GM21619 (cell line): ENCODE data around the gene CEBPB.
"Not testable (repeated sequence)": the region's sequence is repeated elsewhere in the genome, so short reads cannot be mapped to it uniquely, and the experiment has no call there.

Experiments
- ATAC-seq: cut with Tn5 transposase; IDR thresholded peaks from one replicate; pipeline ENCODE4 v1.9.1; 2021; ENCODE audit not compliant: unreplicated experiment

CEBPB gene

DNA sequence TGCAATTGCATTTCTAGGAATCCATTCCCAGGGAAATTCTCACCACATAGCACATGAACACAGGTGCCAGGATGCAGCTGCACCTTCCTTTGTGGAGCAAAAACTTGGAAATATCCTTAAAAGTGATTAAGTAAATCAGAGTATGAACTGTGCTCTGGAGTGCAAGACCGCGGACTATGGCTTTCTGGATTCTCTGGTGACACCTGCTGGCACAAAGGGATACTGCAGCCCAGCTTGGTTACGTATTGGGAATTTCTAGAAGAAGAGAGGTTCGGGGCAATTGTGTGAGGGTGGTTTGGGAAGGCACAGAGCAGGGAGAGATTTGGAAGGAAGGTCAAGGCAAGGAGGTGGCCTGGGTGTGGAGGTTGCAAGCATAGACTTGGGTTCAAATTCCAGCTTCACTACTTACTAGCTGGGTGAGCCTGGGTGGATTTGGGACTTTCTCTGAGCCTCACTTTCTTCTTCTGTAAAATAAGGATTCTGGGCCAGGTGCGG is 21.3 kb upstream of the CEBPB start:
- ATAC-seq, result no peak

DNA sequence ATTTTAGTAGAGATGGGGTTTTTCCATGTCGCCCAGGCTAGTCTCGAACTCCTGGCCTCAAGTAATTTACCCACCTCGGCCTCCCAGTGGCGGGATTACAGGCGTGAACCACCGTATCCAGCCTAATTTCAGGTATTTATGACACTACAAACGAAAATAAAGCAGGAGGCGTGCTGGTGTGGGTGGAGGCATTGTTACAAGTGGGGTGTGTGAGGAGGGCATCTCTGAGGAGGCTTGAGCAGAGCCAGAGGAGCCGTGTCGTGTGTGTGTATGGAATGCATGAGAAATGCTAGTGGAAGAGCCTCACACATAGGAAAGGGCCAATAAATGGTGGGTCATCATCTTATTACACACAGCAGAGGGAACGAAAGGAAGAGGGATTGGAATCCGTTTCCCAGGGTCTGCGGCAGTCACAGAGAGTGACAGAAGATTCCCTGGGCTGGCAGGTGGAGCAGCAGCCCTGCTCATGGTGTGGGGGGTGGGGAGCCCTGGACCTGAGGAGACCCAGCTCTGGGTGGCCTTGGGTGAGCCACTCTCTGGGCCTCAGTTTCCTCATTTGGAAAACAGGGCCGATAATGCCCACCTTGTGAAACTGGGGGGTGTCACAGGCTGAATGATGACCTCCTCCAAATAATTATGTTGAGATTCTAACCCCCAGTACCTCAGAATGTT is 19.9 kb upstream of the CEBPB start:
- no peak for ATAC-seq

DNA sequence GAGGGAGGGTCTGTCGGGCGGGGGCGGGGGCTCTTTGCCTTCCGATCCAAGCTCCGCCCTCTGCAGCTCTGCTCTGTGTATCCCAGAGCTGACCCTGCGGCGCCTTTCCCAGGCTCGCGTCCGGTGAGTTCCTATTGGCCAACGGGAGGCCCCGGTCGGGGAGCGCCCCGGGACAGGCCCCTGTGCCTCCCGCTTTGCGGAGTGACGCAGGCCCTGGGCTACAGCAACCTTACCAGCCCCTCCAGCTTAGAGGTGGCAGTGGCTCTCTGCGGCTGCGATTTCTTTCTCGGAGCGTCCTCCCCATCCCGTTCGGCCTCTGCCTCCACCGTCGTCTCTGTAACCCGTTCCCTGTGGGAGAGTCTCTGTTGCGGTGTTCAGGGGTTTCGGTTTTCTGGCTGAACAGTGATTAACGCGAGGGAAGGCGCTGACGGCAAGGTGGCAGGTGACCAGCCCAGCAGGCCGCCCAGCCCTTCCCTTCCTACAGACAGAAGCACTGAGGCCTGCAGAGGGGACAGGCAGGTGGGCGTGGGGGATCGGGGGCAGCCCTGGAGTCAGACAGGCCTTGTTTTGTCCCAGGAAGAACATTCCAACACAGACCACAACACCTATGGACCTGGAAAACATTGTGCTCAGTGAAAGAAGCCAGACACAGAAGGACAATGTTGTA is 18.1 kb upstream of the CEBPB start:
- no peak for ATAC-seq

DNA sequence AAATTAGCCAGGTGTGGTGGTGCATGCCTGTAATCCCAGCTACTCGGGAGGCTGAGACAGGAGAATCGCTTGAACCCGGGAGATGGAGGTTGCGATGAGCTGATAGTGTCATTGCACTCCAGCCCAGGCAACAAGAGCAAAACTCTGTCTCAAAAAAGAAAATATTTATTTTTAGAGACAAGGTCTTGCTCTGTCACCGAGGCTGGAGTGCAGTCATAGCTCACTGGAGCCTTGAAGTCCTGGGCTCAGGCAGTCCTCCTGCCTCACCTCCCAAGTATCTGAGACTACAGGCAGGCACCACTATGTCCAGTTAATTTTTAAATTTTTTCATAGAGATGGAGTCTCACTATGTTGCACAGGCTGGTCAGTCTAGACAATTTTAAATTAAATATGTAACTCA is 16.2 kb upstream of the CEBPB start:
- no peak for ATAC-seq

DNA sequence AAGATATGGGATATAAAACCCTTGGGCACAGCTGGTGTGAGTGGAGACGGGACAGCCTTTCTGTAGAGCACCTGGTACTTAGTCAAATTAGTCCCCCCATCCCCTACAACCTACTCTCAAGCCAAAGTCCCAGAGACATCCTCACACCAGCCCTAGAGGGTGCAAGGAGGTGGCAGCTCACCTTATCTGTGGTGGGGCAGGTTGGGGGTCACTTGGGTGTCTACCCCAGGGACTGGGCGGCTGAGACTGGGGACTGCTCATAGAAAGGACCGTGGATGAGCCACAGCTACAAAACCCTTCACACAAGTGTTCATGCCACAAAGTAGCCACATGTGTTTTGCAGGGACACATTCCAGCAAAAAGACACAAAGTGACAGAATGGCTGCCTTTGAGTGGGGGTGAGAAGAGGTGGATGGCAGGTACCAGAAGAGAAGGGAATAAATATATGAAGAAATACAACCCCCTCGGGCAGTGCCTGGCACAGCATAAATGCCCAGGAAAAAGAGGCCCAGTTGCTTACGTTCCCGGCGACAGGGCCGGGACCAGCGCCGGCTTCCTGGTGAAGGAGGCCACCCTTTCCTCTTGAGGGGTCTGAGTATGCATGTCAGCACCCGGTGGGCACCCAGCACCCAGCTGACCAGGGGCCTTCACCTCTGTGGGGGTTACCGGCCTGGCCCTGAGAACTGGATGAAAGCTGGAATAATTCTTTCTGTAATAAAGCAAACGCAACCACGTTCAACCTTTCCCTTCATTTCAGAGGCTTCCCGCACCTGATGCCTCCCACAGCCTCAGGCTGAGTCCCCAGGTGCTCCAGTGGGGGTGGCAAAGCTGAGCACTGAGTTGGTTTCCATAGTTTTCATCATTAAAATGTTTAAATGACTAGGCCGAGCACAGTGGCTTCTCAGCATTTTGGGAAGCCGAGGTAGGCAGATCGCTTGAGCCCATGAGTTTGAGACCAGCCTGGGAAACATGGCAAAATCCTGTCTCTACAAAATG is 14.4 kb upstream of the CEBPB start:
- ATAC-seq, result no peak

DNA sequence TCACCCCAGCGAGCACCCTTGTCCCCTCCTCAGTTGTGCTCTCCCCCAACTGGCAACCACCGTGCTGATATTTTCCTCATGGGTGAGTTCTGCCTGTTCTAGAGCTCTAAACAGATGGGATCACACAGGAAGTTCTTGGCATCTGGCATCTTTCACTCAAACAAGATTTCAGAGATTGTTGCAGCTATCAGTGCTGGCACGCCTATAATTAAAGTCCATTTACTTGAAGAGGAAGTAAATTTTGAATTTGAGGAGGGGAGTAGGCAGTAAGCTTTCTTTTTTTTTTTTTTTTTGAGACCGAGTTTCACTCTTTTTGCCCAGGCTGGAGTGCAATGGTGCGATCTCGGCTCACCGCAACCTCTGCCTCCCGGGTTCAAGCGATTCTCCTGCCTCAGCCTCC is 12.0 kb upstream of the CEBPB start:
- not testable (repeated sequence) for ATAC-seq

DNA sequence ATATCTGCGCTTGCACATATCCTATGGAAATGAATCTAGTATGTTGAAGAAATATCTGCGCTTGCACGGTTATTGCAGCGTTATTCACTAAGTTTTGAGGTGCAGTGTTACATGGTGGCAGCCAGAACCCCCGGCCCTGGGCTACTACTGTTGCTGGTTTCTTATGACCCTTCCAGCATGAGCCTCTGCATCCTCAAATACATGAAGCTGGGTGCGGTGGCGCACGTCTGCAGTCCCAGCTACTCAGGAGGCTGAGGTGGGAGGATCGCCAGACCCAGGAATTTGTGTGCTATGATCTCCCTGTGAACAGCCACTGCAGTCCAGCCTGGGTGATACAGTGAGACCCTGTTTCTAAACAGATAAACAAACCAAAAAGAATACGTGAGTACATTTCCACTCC is 9.3 kb upstream of the CEBPB start:
- ATAC-seq, result no peak

DNA sequence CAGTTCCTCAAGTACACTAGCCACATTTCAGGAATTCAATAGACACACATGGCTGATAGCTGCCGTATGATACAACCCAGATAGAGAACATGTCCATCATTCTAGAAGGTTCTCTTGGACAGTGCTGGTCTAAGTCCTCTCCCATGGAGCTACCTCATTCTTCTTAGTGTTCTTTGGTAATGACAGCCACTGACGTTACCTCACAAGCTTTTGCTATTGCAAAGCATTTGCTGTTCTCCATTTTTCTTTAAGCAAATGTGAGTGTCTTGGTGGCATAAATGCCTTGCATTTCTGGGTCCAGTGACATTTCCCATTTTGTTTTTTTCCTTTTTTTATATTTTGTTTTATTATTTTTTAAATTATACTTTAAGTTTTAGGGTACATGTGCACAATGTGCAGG is 8.3 kb upstream of the CEBPB start:
- no peak for ATAC-seq

DNA sequence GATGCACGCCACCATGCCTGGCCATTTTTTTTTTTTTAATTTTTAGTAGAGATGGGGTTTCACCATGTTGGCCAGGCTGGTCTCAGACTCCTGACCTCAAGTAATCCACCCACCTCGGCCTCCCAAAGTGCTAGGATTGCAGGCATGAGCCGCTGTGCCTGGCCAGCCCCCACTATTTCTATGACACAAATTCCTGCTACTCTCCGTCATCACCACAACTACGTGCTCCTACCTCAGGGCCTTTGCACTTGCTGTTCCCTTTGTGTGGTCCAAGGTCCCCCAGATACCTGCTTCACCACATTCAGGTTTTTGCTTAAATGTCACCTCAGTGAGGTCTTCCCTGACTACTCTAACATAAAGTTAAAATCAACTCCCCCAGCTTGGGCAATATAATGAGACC is 5.2 kb upstream of the CEBPB start:
- no peak for ATAC-seq

DNA sequence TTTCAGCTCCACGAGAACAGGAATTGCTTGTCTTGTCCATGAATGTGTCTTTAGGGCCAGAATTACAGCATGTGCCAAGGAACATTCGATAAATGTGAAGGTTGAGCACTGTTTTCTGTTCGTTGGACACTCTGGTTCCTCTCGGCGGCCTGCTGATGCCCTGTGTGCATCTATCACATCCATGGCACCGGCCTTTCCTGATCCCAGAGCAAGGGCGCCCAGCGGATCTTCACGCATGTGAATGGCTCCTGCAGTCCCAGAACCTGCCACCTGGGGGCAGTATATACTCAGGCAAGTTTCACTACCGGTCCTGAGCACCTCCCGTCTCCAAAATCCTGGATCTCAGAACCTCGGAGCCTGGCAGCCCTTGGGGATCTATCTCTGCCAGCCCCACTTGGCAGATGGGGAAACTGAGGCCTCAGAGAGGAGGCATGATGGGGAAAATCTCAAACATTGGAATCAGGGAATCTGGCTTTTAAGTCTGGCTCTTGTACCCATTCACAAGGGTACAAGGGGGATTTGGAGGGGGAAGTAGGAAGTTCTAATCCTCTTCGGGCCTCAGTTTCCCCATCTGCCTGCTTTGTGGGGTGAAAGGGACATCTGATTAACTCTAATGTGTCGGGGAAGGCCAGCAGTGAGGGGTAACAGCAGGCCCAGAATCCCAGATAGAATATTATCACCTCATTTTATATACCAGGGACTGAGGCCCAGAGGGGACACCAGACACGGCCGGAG is 4.3 kb upstream of the CEBPB start:
- no peak for ATAC-seq

DNA sequence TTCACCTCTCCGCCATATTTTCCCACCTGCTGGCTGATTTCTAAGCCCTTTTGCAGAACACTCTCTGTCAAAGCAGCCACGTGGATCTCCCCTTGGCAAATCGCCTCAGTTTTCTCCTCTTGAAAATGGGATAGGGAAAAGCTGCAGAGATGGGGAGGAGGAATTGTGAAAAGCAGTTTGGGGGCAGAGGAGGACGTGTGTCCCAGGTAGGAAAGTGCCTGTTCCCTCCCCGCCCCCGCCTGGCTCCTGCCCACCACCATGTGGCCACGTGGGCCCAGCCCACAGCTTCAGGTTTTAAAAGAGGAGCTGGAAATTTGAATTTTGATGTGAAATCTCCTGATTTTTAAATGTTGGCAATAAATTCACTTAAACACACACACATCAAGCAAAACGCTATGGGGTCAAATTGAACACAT is 3.6 kb upstream of the CEBPB start:
- ATAC-seq, result no peak

DNA sequence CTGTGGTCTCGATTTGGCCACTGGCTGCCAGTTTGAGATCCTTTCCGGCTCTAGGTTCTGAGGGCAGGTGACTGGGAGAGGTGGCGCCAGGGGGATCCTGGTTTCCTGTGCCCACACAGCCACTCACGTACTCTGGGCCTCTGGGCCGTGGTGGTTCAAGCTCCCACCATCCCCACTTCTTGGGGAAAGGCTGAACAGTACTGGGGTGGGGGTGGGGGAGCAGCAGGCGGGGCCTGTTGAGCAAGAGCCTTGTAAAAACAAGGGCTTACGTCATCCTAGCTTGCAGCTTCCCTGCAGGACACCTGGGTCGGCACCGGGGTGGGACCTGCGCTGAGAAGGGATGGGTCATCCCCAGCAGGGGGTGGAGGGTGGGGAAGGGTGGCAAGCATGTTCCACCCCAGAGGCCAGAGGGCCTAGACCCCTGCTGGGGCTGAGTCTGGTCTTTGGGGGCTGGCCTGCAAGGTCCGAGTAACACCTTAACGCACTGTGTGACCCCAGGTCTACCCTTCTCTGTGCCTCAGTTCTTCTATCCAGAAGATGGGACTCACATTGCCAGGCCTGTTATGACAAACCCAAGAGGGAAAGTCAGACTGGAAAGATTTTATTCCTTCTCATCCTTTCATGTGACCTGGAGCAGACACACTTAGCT is 3.1 kb upstream of the CEBPB start:
- ATAC-seq, result no peak

DNA sequence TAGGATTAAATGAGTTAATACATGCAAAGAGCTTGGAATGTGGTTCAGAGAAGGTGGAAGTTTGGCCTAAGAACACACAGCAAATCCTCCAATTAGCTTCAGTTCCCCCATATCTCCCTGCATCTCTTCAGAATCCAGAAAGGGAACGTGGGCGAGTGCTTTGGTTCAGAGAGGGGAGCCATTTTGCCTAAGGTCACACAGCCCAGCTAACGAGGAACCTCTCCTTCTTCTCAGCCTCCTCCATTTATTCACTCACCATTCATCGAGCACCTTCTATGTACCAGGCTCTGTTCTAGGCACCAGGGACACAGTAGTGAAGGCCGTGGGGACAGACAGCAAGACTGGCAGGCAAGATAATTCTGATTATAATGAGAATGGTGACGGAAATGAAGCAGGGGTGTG is 2.3 kb upstream of the CEBPB start:
- no peak for ATAC-seq

DNA sequence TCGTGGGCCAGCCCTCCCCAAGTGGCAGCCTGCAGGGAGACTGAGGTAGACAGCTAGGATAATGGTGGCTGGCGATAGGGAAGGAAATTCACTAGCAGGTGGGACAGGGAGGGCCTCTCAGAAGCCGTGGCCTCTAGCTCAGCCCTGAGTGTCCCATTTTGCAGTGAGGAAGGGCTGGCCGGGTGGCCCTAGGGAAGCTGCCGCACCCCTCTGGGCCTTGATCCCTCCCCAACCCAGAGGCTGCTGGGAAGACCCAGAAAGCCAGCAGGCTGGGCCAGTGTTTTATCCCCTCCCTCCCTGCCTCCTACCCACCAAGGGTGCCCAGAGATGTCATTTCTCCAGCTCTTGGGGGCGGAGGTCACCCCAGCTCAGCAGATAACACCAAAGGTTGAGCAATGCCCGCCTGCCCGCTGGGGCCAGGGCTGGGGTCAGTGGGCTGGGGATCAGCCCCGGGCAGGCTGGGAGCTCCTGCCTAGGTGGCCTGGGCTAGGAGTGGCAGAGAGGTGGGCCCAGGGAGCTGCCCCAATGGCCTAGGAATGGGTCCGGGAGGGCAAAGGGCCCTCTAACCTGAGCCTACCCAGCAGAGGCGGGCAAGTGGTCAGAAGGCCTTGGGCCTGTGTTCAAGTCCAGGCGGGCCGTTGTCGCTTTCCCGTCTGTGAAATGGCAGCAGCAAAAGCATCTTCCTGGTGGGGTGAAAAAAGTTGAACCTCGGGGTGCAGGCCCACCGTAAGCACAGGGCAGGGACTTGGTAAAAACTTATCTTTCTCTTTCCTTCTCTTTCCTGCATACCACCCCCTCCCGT is 1.6 kb upstream of the CEBPB start:
- no peak for ATAC-seq

DNA sequence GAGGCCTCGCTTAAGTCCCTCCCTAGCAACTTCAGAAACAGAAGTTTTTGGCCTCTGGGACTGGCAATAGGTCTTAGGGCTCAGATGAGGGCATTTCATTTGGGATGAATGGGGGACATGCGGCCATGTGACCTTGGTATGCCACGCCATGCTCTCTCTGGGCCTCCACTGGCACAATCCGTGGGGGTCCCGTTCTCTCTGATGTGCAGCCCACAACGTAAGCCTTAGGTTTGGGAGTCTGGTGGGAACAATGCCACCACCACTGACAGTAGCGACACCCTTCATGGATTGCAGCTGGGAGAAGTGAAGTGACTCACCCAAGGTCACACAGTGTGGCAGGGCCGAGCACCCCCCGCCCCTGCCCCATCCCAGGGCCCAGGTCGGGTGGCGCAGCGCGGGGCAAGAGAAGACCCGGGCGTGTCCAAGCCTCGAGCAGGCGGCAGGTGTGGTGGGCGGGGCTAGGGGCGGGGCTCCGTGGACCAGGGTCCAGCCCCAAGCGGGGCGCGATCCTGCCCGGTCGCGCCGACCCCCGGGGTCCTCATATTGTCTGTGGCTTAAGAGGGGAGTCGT is 864 bp upstream of the CEBPB start:
- ATAC-seq, result no peak

DNA sequence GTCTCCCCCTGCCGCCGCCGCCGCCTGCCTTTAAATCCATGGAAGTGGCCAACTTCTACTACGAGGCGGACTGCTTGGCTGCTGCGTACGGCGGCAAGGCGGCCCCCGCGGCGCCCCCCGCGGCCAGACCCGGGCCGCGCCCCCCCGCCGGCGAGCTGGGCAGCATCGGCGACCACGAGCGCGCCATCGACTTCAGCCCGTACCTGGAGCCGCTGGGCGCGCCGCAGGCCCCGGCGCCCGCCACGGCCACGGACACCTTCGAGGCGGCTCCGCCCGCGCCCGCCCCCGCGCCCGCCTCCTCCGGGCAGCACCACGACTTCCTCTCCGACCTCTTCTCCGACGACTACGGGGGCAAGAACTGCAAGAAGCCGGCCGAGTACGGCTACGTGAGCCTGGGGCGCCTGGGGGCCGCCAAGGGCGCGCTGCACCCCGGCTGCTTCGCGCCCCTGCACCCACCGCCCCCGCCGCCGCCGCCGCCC is 474 bp downstream of the CEBPB start:
- ATAC-seq, result peak; percentile 25

DNA sequence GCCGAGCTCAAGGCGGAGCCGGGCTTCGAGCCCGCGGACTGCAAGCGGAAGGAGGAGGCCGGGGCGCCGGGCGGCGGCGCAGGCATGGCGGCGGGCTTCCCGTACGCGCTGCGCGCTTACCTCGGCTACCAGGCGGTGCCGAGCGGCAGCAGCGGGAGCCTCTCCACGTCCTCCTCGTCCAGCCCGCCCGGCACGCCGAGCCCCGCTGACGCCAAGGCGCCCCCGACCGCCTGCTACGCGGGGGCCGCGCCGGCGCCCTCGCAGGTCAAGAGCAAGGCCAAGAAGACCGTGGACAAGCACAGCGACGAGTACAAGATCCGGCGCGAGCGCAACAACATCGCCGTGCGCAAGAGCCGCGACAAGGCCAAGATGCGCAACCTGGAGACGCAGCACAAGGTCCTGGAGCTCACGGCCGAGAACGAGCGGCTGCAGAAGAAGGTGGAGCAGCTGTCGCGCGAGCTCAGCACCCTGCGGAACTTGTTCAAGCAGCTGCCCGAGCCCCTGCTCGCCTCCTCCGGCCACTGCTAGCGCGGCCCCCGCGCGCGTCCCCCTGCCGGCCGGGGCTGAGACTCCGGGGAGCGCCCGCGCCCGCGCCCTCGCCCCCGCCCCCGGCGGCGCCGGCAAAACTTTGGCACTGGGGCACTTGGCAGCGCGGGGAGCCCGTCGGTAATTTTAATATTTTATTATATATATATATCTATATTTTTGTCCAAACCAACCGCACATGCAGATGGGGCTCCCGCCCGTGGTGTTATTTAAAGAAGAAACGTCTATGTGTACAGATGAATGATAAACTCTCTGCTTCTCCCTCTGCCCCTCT is 1.1 kb downstream of the CEBPB start:
- peak; percentile 30 for ATAC-seq
